AG04449 (cell line): ENCODE results near the gene SH3RF1.

Source experiments
- CTCF ChIA-PET: fragments of 350-600 bp; formaldehyde crosslinking; extraction: SDS; loops from one replicate; lab custom pipeline; 2021; ENCODE audit warnings: antibody characterized with exemption; lab: Yijun Ruan, JAX
- POLR2A ChIA-PET: fragments of 400-600, 350-600 bp; formaldehyde crosslinking; extraction: SDS; loops from one replicate; lab custom pipeline; 2020; ENCODE audit warnings: antibody characterized with exemption, inconsistent platforms; lab: Yijun Ruan, JAX
- DNase-seq: peaks from one replicate; pipeline ENCODE4 v3.0.0-alpha.2; 2010; ENCODE audit warnings: low read depth, low spot score
- H3K4me3 ChIP-seq: 2 replicates; pipeline ENCODE4 v1.5.1; 2011; ENCODE audit warnings: low read depth, mild to moderate bottlenecking, control low read depth, low read length
- CTCF ChIP-seq: IDR thresholded peaks from one replicate; pipeline ENCODE4 v1.5.1; 2011; ENCODE audit warnings: mild to moderate bottlenecking, moderate library complexity, low read length, control low read depth, inconsistent platforms; ENCODE audit not compliant: insufficient read depth; ENCODE audit errors: missing control alignments

Gene SH3RF1

DNA sequence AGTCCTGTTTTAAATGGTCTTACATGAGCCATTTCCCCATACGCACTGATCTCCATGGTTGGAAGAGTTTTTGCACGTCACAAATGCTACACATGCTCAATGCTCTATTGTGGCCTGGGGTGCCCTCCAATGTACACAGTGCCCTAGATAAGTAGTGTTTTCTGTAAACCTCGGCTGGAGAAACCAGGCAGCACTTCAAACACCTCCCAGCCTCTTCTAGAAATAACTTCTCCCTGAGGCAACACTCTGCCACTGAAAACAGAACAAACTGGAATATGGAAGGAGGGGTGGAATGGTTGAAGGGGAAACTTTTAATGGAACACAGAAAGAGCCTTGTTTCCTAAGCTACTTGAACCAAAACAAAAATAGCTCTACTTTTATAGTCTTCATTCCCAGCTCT lies 136.8 kb downstream of the SH3RF1 start:
- no peak overlapping the region for H3K4me3 ChIP-seq
- DNase-seq: no peak
- TF ChIP-seq CTCF: no peak
- CTCF ChIA-PET: no interaction called here
- POLR2A ChIA-PET: no interaction called here

- ChIA-PET POLR2A (no interaction called here), CTCF (no interaction called here)
- DNase-seq: no peak
- no peak for TF ChIP-seq CTCF
- no peak overlapping the region for H3K4me3 ChIP-seq
Observed at GRCh38 chr4:169132561-169133305, 138.0 kb downstream of the SH3RF1 start.

GRCh38 chr4:169131556-169132208 lies 139.1 kb downstream of the SH3RF1 start:
- ChIA-PET CTCF (no interaction called here), POLR2A (no interaction called here)
- no peak for TF ChIP-seq CTCF
- no peak for DNase-seq
- no peak overlapping the region for H3K4me3 ChIP-seq

GRCh38 chr4:169128902-169129301 lies 141.9 kb downstream of the SH3RF1 start:
- POLR2A ChIA-PET: no interaction called here
- no peak for DNase-seq
- CTCF ChIA-PET: interaction anchor here (0.9 to 1.2 kb wide), 2 partner anchors 12 kb away, joined by 3 to 4 read pairs; no protein-coding TSS in a partner anchor
- no peak overlapping the region for H3K4me3 ChIP-seq
- TF ChIP-seq CTCF: no peak

DNA sequence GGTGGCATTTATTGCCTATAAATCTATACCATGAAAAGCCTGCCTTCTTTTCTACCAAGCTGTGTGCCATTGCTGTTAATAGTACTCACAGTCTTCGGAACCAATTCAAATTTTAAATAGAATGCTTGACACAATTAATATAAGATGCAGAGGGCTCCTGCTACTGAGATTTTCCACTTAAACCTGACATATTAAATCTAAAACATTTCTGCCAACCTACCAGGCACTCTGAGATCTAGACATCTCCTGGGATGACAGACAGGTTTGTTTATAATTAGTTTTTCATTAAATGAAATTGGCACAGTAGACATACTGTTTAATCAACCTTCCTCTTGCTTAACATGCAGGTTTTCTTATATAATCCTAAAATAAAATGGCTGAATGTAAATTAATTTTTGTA lies 143.4 kb downstream of the SH3RF1 start:
- no peak for TF ChIP-seq CTCF
- POLR2A ChIA-PET: no interaction called here
- CTCF ChIA-PET: no interaction called here
- no peak for DNase-seq
- H3K4me3 ChIP-seq: no peak overlapping the region

- POLR2A ChIA-PET: no interaction called here
- no peak for DNase-seq
- H3K4me3 ChIP-seq: no peak overlapping the region
- CTCF ChIA-PET: no interaction called here
- TF ChIP-seq CTCF: no peak
Observed at GRCh38 chr4:169124661-169125060, 146.1 kb downstream of the SH3RF1 start.
